ENCODE results near the gene OPN4. TPM values are rescaled to one million over a fixed set of nuclear protein-coding genes. Genes with fewer than 3 reads are reported as not detected.

Gene OPN4
- total RNA-seq, 2 donors from 2014 or later: not detected

- Histone ChIP-seq H3K27ac (ENCODE audit: low read depth, low read length) (no peak overlapping the region), H3K36me3 (ENCODE audit: control insufficient read depth, insufficient read depth, low read length) (no peaks in the 10 kb centered on the region), H3K27me3 (ENCODE audit: control insufficient read depth, insufficient read depth, low read length, poor library complexity, severe bottlenecking) (no peaks in the 10 kb centered on the region), H3K4me3 (ENCODE audit: low read length) (no peak overlapping the region), H3K9ac (ENCODE audit: extremely low read depth, low read length, poor library complexity, severe bottlenecking) (no peak overlapping the region), H3K4me1 (ENCODE audit: control insufficient read depth, insufficient read depth, low read length) (peaks cover 13% of the 10 kb centered on the region), H3K9me3 (ENCODE audit: control insufficient read depth, low read length) (no peaks in the 10 kb centered on the region)
- no peak for DNase-seq
- Mint-ChIP-seq H3K27ac (no peak overlapping the region), H3K4me3 (no peak overlapping the region), H3K9me3 (no peaks in the 10 kb centered on the region), H3K4me1 (peaks cover 6% of the 10 kb centered on the region), H3K36me3 (ENCODE audit: low read depth) (no peaks in the 10 kb centered on the region), H3K27me3 (ENCODE audit: insufficient read depth) (no peaks in the 10 kb centered on the region)
- no peak for TF ChIP-seq CTCF (conservative IDR thresholded peaks at IDR 0.05)
- WGBS, 2 experiments (ENCODE audit: insufficient coverage in 1 of 2, insufficient read length in 1 of 2): 90 to 100% methylated on average over 2 to 7 of the region's 7 CpGs
Observed at GRCh38 chr10:86665218-86665607, 10.9 kb downstream of the OPN4 start.

- Histone ChIP-seq H3K27me3 (ENCODE audit: control insufficient read depth, insufficient read depth, low read length, poor library complexity, severe bottlenecking) (no peaks in the 10 kb centered on the region), H3K27ac (ENCODE audit: low read depth, low read length) (no peak overlapping the region), H3K9ac (ENCODE audit: extremely low read depth, low read length, poor library complexity, severe bottlenecking) (no peak overlapping the region), H3K9me3 (ENCODE audit: control insufficient read depth, low read length) (no peaks in the 10 kb centered on the region), H3K4me3 (ENCODE audit: low read length) (no peak overlapping the region), H3K36me3 (ENCODE audit: control insufficient read depth, insufficient read depth, low read length) (no peaks in the 10 kb centered on the region), H3K4me1 (ENCODE audit: control insufficient read depth, insufficient read depth, low read length) (peaks cover 13% of the 10 kb centered on the region)
- H3K27me3 Mint-ChIP-seq (ENCODE audit: insufficient read depth): no peaks in the 10 kb centered on the region
- H3K4me3 Mint-ChIP-seq: no peak overlapping the region
- peaks cover 6% of the 10 kb centered on the region for H3K4me1 Mint-ChIP-seq
- peak overlapping the region; percentile 33 for H3K27ac Mint-ChIP-seq
- DNase-seq: no peak
- no peaks in the 10 kb centered on the region for H3K9me3 Mint-ChIP-seq
- no peaks in the 10 kb centered on the region for H3K36me3 Mint-ChIP-seq (ENCODE audit: low read depth)
- WGBS, 2 experiments (ENCODE audit: insufficient coverage in 1 of 2, insufficient read length in 1 of 2): 89 to 91% methylated on average over 7 to 12 of the region's 12 CpGs
- no peak for TF ChIP-seq CTCF (conservative IDR thresholded peaks at IDR 0.05)
Observed at GRCh38 chr10:86665868-86666267, 11.5 kb downstream of the OPN4 start.

DNA sequence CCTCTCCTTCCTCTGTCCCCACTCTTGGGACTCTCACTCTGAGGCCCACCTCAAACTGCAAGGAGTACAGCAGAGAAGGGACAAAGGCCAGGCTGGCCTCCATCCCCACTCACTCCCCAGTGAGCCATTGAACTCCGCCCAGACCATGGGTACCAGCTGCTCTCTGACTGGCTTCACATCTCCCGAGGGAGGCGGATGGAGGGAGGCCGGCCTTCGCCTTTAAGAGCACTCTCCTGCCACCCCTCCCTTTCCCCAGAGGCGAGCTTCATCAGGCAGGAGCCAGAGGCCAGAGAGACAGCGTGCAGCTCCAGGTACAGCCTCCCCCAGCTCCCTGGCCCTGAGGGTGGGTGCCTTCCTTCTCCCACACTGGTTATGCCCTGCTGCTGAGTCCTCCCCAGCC, 12.2 kb downstream of the OPN4 start:
- Mint-ChIP-seq H3K4me1 (peaks cover 6% of the 10 kb centered on the region), H3K9me3 (no peaks in the 10 kb centered on the region), H3K27ac (no peak overlapping the region), H3K27me3 (ENCODE audit: insufficient read depth) (no peaks in the 10 kb centered on the region), H3K36me3 (ENCODE audit: low read depth) (no peaks in the 10 kb centered on the region), H3K4me3 (no peak overlapping the region)
- H3K9me3 ChIP-seq (ENCODE audit: control insufficient read depth, low read length): no peaks in the 10 kb centered on the region
- no peak overlapping the region for H3K27ac ChIP-seq (ENCODE audit: low read depth, low read length)
- no peak for TF ChIP-seq CTCF (conservative IDR thresholded peaks at IDR 0.05)
- no peaks in the 10 kb centered on the region for H3K27me3 ChIP-seq (ENCODE audit: control insufficient read depth, insufficient read depth, low read length, poor library complexity, severe bottlenecking)
- H3K4me3 ChIP-seq (ENCODE audit: low read length): no peak overlapping the region
- H3K9ac ChIP-seq (ENCODE audit: extremely low read depth, low read length, poor library complexity, severe bottlenecking): no peak overlapping the region
- H3K4me1 ChIP-seq (ENCODE audit: control insufficient read depth, insufficient read depth, low read length): peaks cover 13% of the 10 kb centered on the region
- H3K36me3 ChIP-seq (ENCODE audit: control insufficient read depth, insufficient read depth, low read length): no peaks in the 10 kb centered on the region
- DNase-seq: no peak
- WGBS, 2 experiments (ENCODE audit: insufficient coverage in 1 of 2, insufficient read length in 1 of 2): 79 to 80% methylated on average over 1 to 7 of the region's 7 CpGs
